Spleen (tissue), 11 donors: ENCODE results near the gene ZNF28. TPM values are rescaled to one million over a fixed set of nuclear protein-coding genes. Genes with fewer than 3 reads are reported as not detected.
A peak's percentile ranks its signal among the peaks of the same experiment; 100 is the strongest.

Experiments used
- DNase-seq: peaks from one replicate; pipeline ENCODE4 v3.0.0-alpha.2; 2020
- H3K27ac ChIP-seq, 8 donors: fragments of 200-600 bp; sonication (generic) in 7 of 8; 1 replicate in 4 of 8; 2 replicates in 4 of 8; pipeline versions ENCODE4 v1.5.0 to v1.8.0; 2016 to 2021; ENCODE audit warnings: inconsistent platforms in 4 of 8, mild to moderate bottlenecking in 4 of 8, moderate library complexity in 1 of 8
- H3K27me3 ChIP-seq, 7 donors: fragments of 200-600 bp; sonication (generic) in 6 of 7; replicated peaks in 1 of 7; 1 replicate in 4 of 7; 2 replicates in 3 of 7; pipeline versions ENCODE4 v1.5.0 to v1.8.0; 2016 to 2021; ENCODE audit warnings: inconsistent platforms in 3 of 7, mild to moderate bottlenecking in 1 of 7
- H3K36me3 ChIP-seq, 6 donors: fragments of 200-600 bp; sonication (generic) in 5 of 6; 1 replicate in 4 of 6; 2 replicates in 2 of 6; pipeline versions ENCODE4 v1.5.0 to v1.8.0; 2016 to 2021; ENCODE audit warnings: inconsistent platforms in 2 of 6
- H3K4me1 ChIP-seq, 6 donors: fragments of 200-600 bp; sonication (generic) in 5 of 6; 1 replicate in 3 of 6; 2 replicates in 3 of 6; pipeline versions ENCODE4 v1.5.0 to v1.8.0; 2016 to 2021; ENCODE audit warnings: inconsistent platforms in 3 of 6
- H3K4me3 ChIP-seq, 8 donors: fragments of 200-600 bp; sonication (generic) in 7 of 8; 1 replicate in 4 of 8; 2 replicates in 4 of 8; pipeline versions ENCODE4 v1.5.0 to v1.8.0; 2016 to 2021; ENCODE audit warnings: inconsistent platforms in 4 of 8, mild to moderate bottlenecking in 4 of 8, moderate library complexity in 2 of 8
- H3K9me3 ChIP-seq, 8 donors: fragments of 200-600 bp; sonication (generic) in 7 of 8; 1 replicate in 4 of 8; 2 replicates in 4 of 8; pipeline versions ENCODE4 v1.5.0 to v1.8.0; 2016 to 2021; ENCODE audit warnings: inconsistent platforms in 4 of 8
- CTCF ChIP-seq, 11 experiments: fragments of 200-600 bp in 7 of 11; fragments of 450-650 bp in 4 of 11; sonication (generic) in 4 of 11; IDR thresholded peaks in 8 of 11; conservative IDR thresholded peaks in 3 of 11; 1 replicate in 7 of 11; 2 replicates in 4 of 11; pipeline versions ENCODE4 v1.4.0 to v1.8.0; 2016 to 2021; ENCODE audit warnings: antibody characterized with exemption in 11 of 11, inconsistent platforms in 4 of 11, mild to moderate bottlenecking in 1 of 11
- POLR2A ChIP-seq, 3 donors: fragments of 450-650 bp; IDR thresholded peaks; one replicate each; pipeline ENCODE4 v1.5.1; 2017; ENCODE audit warnings: antibody characterized with exemption in 3 of 3, mild to moderate bottlenecking in 1 of 3
- POLR2AphosphoS5 ChIP-seq, 3 donors: sonication (generic); formaldehyde crosslinking; IDR thresholded peaks; one replicate each; pipeline ENCODE4 v1.5.1; 2017; ENCODE audit warnings: antibody characterized with exemption in 3 of 3
- WGBS, 5 donors: extraction: QIAGEN DNeasy Blood & Tissue Kit in 3 of 5; methylation state at CpG; one replicate each; pipeline versions ENCODE4 v1.1.5 to v1.1.7; 2013 to 2018; 5-methylcytosine and 5-hydroxymethylcytosine counted together
- intact Hi-C: fragments of 100-400 bp; cut with DNase I; formaldehyde crosslinking; loops from one replicate; pipeline ENCODE4 v1.15.0; 2023; ENCODE audit warnings: low total_unique reads
- polyA plus RNA-seq, 3 donors: library from polyadenylated mRNA; stranded (reverse); fragments of 200-250 nt; gene quantifications; one replicate each; pipeline ENCODE4 v1.2.1, GENCODE V29; 2013
- total RNA-seq, 7 donors: library from RNA; depleted of rRNA in 3 of 7; stranded (reverse); fragments of >200 nt in 3 of 7; fragmentation: NEBNext Ultra II Directional in 4 of 7; extraction: Animal tissue kit (Norgen Biotek cat#: 25700) in 4 of 7; gene quantifications; one replicate each; pipeline versions ENCODE4 v1.1.0 to v1.2.1, GENCODE V29; 2016 to 2021
- donor health status: healthy with polysubstance abuse.
- donor health status: DM: no; HTN: no; CAD: no; lungs with moderate emphysema.
- donor health status: DM: no; HTN: no; CAD: no.
- donor health status: Bipolar disorder and iron deficiency.
- donor health status: healthy.
- donor health status: DM: no; HTN: no; CAD: no.
- donor health status: DM: yes; HTN: yes; CAD: no.

Gene ZNF28
- total and polyA plus RNA-seq, 10 donors, result 1.8 to 20.2 (median 14.6) TPM

GRCh38 chr19:52749780-52750179 is 71.7 kb downstream of the ZNF28 start:
- intact Hi-C loops, result loop anchor here (10.0 kb wide), 1 partner anchor 505 kb away; no protein-coding TSS in a partner anchor
- WGBS, 5 donors, result 50 to 64% (median 60%) methylated on average over 4 of the region's 4 CpGs
- H3K27ac ChIP-seq, result no peak overlapping the region

GRCh38 chr19:52748336-52748950 is 73.0 kb downstream of the ZNF28 start:
- peak; percentile 13 to 77 (median 48) for TF ChIP-seq CTCF (IDR thresholded peaks at IDR 0.05 in 8 of 11, conservative IDR thresholded peaks at IDR 0.05 in 3 of 11)
- TF ChIP-seq POLR2A (IDR thresholded peaks at IDR 0.05), result no peak
- Histone ChIP-seq H3K27me3 (no peaks in the 10 kb centered on the region), H3K36me3 (no peaks in the 10 kb centered on the region), H3K4me1 (peaks cover 0 to 8% (median 0%) of the 10 kb centered on the region in 6 donors), H3K9me3 (no peaks in the 10 kb centered on the region), H3K4me3 (no peak overlapping the region), H3K27ac (no peak overlapping the region)
- no peak for DNase-seq
- intact Hi-C loops, result loop anchor here (10.0 kb wide), 1 partner anchor 504 kb away; no protein-coding TSS in a partner anchor
- 31 to 44% (median 35%) methylated on average over 8 of the region's 8 CpGs for WGBS, 5 donors

More at GRCh38 chr19:52749780-52750179, 71.7 kb downstream of the ZNF28 start:
- Histone ChIP-seq H3K4me3 (no peak overlapping the region), H3K9me3 (peaks cover 0 to 6% (median 0%) of the 10 kb centered on the region in 8 donors), H3K4me1 (peaks cover 0 to 8% (median 0%) of the 10 kb centered on the region in 6 donors), H3K36me3 (no peaks in the 10 kb centered on the region), H3K27me3 (no peaks in the 10 kb centered on the region)
- DNase-seq, result no peak
- TF ChIP-seq CTCF (IDR thresholded peaks at IDR 0.05 in 8 of 11, conservative IDR thresholded peaks at IDR 0.05 in 3 of 11), result no peak
- TF ChIP-seq POLR2A (IDR thresholded peaks at IDR 0.05), result no peak
- TF ChIP-seq POLR2AphosphoS5 (IDR thresholded peaks at IDR 0.05), result no peak

Other genes starting within 250 kb of the ZNF28 start
- gene ZNF83, start 183.3 kb downstream of the ZNF28 start, total RNA-seq, result 10 to 100 TPM; 31.8 to 87.7 (median 65.9) TPM
- 10 to 100 TPM; 38.4 to 58.8 (median 49.3) TPM for gene ZNF83, start 183.3 kb downstream of the ZNF28 start, polyA plus RNA-seq
- gene ZNF611, start 86.6 kb downstream of the ZNF28 start, total RNA-seq, result 10 to 100 TPM; 17.4 to 32.5 (median 25.0) TPM
- gene ZNF611, start 86.6 kb downstream of the ZNF28 start, polyA plus RNA-seq, result 1 to 10 TPM; 2.6 to 6.9 (median 2.6) TPM
- 10 to 100 TPM; 10.7 to 32.3 (median 22.4) TPM for gene ZNF600, start 34.8 kb downstream of the ZNF28 start, total RNA-seq
- gene ZNF600, start 34.8 kb downstream of the ZNF28 start, polyA plus RNA-seq, result 10 to 100 TPM in 2 of 3 donors, 1 to 10 TPM in 1; 7.5 to 20.4 (median 17.0) TPM
- 10 to 100 TPM; 16.9 to 23.8 (median 18.7) TPM for gene ZNF468, start 36.0 kb upstream of the ZNF28 start, total RNA-seq
- 1 to 10 TPM; 5.6 to 8.6 (median 5.9) TPM for gene ZNF468, start 36.0 kb upstream of the ZNF28 start, polyA plus RNA-seq
- gene ZNF320, start 76.0 kb upstream of the ZNF28 start, total RNA-seq, result 10 to 100 TPM; 11.2 to 23.9 (median 17.1) TPM
- 1 to 10 TPM; 3.1 to 3.9 (median 3.5) TPM for gene ZNF320, start 76.0 kb upstream of the ZNF28 start, polyA plus RNA-seq
- 1 to 10 TPM; 4.3 to 7.7 (median 5.4) TPM for gene ZNF888, start 101.8 kb upstream of the ZNF28 start, total RNA-seq
- gene ZNF888, start 101.8 kb upstream of the ZNF28 start, polyA plus RNA-seq, result 1 to 10 TPM; 2.0 to 2.6 (median 2.2) TPM
- 10 to 100 TPM in 5 of 7 donors, 1 to 10 TPM in 2; 8.1 to 16.1 (median 12.5) TPM for gene ZNF816, start 141.2 kb upstream of the ZNF28 start, total RNA-seq
- 1 to 10 TPM; 4.1 to 7.2 (median 4.7) TPM for gene ZNF816, start 141.2 kb upstream of the ZNF28 start, polyA plus RNA-seq
- not detected for gene ERVV-1, start 192.3 kb upstream of the ZNF28 start, total RNA-seq
- gene ERVV-1, start 192.3 kb upstream of the ZNF28 start, polyA plus RNA-seq, result not detected
- gene ERVV-2, start 223.1 kb upstream of the ZNF28 start, total RNA-seq, result not detected
- not detected for gene ERVV-2, start 223.1 kb upstream of the ZNF28 start, polyA plus RNA-seq